Activated gamma-delta T cell treated with anti-CD3 and anti-CD28 coated beads, Interleukin-2, amount 50 U/mL, for 16 hours (primary cell): ENCODE results near the gene TNFSF12.

Source experiments
- DNase-seq: peaks from one replicate; pipeline ENCODE4 v3.0.0-alpha.2; 2020; ENCODE audit warnings: low read depth

The TNFSF12 gene

GRCh38 chr17:7570351-7570750, 21.5 kb downstream of the TNFSF12 start:
- DNase-seq = no peak

GRCh38 chr17:7572338-7572587, 23.4 kb downstream of the TNFSF12 start:
- no peak for DNase-seq

- peak; percentile 98 for DNase-seq
Measured at GRCh38 chr17:7572588-7573323, 23.9 kb downstream of the TNFSF12 start.

GRCh38 chr17:7573324-7574080, 24.6 kb downstream of the TNFSF12 start:
- peak; percentile 88 for DNase-seq

GRCh38 chr17:7574176-7574953, 25.5 kb downstream of the TNFSF12 start:
- DNase-seq = no peak

GRCh38 chr17:7575481-7575883, 26.6 kb downstream of the TNFSF12 start:
- DNase-seq = no peak

GRCh38 chr17:7575959-7576358, 27.1 kb downstream of the TNFSF12 start:
- no peak for DNase-seq

GRCh38 chr17:7576432-7576937, 27.6 kb downstream of the TNFSF12 start:
- DNase-seq = no peak

GRCh38 chr17:7577327-7578199, 28.7 kb downstream of the TNFSF12 start:
- no peak for DNase-seq

- DNase-seq = peak; percentile 45
Measured at GRCh38 chr17:7579001-7579833, 30.4 kb downstream of the TNFSF12 start, which contains the start of gene CD68. Gene CD68 (plus strand): TSS chr17:7579638. CDS start chr17:7579678, 40 bp downstream.

- DNase-seq = no peak
Measured at GRCh38 chr17:7579834-7580603, 31.2 kb downstream of the TNFSF12 start.

GRCh38 chr17:7580604-7581575, 32.0 kb downstream of the TNFSF12 start:
- DNase-seq = no peak

GRCh38 chr17:7582396-7583252, 33.8 kb downstream of the TNFSF12 start:
- no peak for DNase-seq

GRCh38 chr17:7583253-7584109, 34.6 kb downstream of the TNFSF12 start, which contains the start of gene MPDU1:
Gene MPDU1 (plus strand): TSS chr17:7583852. CDS start chr17:7583863, 11 bp downstream.
- DNase-seq = peak; percentile 90

- DNase-seq = no peak
Measured at GRCh38 chr17:7586673-7587419, 38.0 kb downstream of the TNFSF12 start.
